HG02973 (cell line): ENCODE results near the gene ZNRF2.
"Not testable (repeated sequence)": the region's sequence is repeated elsewhere in the genome, so short reads cannot be mapped to it uniquely, and the experiment has no call there.

Source experiments
- ATAC-seq: cut with Tn5 transposase; IDR thresholded peaks from one replicate; pipeline ENCODE4 v1.9.1; 2021; ENCODE audit warnings: moderate library complexity; ENCODE audit not compliant: unreplicated experiment

Gene ZNRF2

GRCh38 chr7:30286749-30287148 is 2.4 kb downstream of the ZNRF2 start:
- no peak for ATAC-seq

GRCh38 chr7:30287625-30288024 is 3.2 kb downstream of the ZNRF2 start:
- ATAC-seq = not testable (repeated sequence)

- not testable (repeated sequence) for ATAC-seq
Observed at GRCh38 chr7:30289634-30290033, 5.2 kb downstream of the ZNRF2 start.

GRCh38 chr7:30290317-30290716 is 5.9 kb downstream of the ZNRF2 start:
- not testable (repeated sequence) for ATAC-seq

GRCh38 chr7:30292416-30293038 is 8.1 kb downstream of the ZNRF2 start:
- not testable (repeated sequence) for ATAC-seq

GRCh38 chr7:30296304-30296703 is 11.9 kb downstream of the ZNRF2 start:
- not testable (repeated sequence) for ATAC-seq

- ATAC-seq = not testable (repeated sequence)
Observed at GRCh38 chr7:30297499-30297898, 13.1 kb downstream of the ZNRF2 start.

- ATAC-seq = not testable (repeated sequence)
Observed at GRCh38 chr7:30298409-30298808, 14.0 kb downstream of the ZNRF2 start.

- ATAC-seq = no peak
Observed at GRCh38 chr7:30301751-30302150, 17.4 kb downstream of the ZNRF2 start.

- ATAC-seq = peak; percentile 33
Observed at GRCh38 chr7:30302656-30303311, 18.4 kb downstream of the ZNRF2 start.

- ATAC-seq = peak; percentile 77
Observed at GRCh38 chr7:30303312-30304039, 19.1 kb downstream of the ZNRF2 start.

GRCh38 chr7:30304177-30304884 is 19.9 kb downstream of the ZNRF2 start:
- ATAC-seq = no peak

GRCh38 chr7:30306976-30307375 is 22.6 kb downstream of the ZNRF2 start:
- no peak for ATAC-seq

- no peak for ATAC-seq
Observed at GRCh38 chr7:30308389-30308788, 24.0 kb downstream of the ZNRF2 start.

GRCh38 chr7:30309302-30309701 is 24.9 kb downstream of the ZNRF2 start:
- no peak for ATAC-seq

GRCh38 chr7:30309842-30310435 is 25.5 kb downstream of the ZNRF2 start:
- no peak for ATAC-seq

- no peak for ATAC-seq
Observed at GRCh38 chr7:30310674-30311362, 26.4 kb downstream of the ZNRF2 start.

- ATAC-seq = no peak
Observed at GRCh38 chr7:30312178-30312577, 27.8 kb downstream of the ZNRF2 start.

GRCh38 chr7:30313348-30313747 is 29.0 kb downstream of the ZNRF2 start:
- ATAC-seq = no peak

GRCh38 chr7:30313793-30314192 is 29.4 kb downstream of the ZNRF2 start:
- ATAC-seq = no peak
